Progenitor cell of endocrine pancreas (in vitro differentiated cells): ENCODE results near the gene SMAD3. TPM values are rescaled to one million over a fixed set of nuclear protein-coding genes. Genes with fewer than 3 reads are reported as not detected.
A peak's percentile ranks its signal among the peaks of the same experiment; 100 is the strongest.

Experiments used
- DNase-seq: peaks from one replicate; pipeline ENCODE4 v3.0.0; 2021; ENCODE audit warnings: low spot score; ENCODE audit not compliant: unreplicated experiment
- H3K27ac Mint-ChIP-seq: 2 replicates; pipeline ENCODE4 v1.8.0; 2021; ENCODE audit warnings: mild to moderate bottlenecking, moderate library complexity, mixed read lengths
- H3K27me3 Mint-ChIP-seq: 2 replicates; pipeline ENCODE4 v1.8.0; 2021; ENCODE audit warnings: mixed read lengths
- H3K36me3 Mint-ChIP-seq: 2 replicates; pipeline ENCODE4 v1.8.0; 2022; ENCODE audit warnings: mixed read lengths; ENCODE audit not compliant: insufficient read depth
- H3K4me1 Mint-ChIP-seq: 2 replicates; pipeline ENCODE4 v1.8.0; 2021; ENCODE audit warnings: low read depth, mixed read lengths
- H3K4me3 Mint-ChIP-seq: 2 replicates; pipeline ENCODE4 v1.8.0; 2021; ENCODE audit warnings: low read depth, mild to moderate bottlenecking, moderate library complexity, mixed read lengths
- H3K9me3 Mint-ChIP-seq: 2 replicates; pipeline ENCODE4 v1.8.0; 2021; ENCODE audit warnings: low read depth, mixed read lengths
- total RNA-seq: library from RNA; stranded (reverse); gene quantifications from 2 replicates; pipeline ENCODE4 v1.2.1, GENCODE V29; 2021
- TF ChIP-seq, protein P1 (sequence below): fragments of 200-600 bp; sonication (generic); IDR thresholded peaks from one replicate; pipeline ENCODE4 v1.5.0; 2021; ENCODE audit warnings: antibody characterized with exemption, mild to moderate bottlenecking; ENCODE audit not compliant: unreplicated experiment

SMAD3 gene
- total RNA-seq, 1 donor from 2014 or later = 51.3 TPM

DNA sequence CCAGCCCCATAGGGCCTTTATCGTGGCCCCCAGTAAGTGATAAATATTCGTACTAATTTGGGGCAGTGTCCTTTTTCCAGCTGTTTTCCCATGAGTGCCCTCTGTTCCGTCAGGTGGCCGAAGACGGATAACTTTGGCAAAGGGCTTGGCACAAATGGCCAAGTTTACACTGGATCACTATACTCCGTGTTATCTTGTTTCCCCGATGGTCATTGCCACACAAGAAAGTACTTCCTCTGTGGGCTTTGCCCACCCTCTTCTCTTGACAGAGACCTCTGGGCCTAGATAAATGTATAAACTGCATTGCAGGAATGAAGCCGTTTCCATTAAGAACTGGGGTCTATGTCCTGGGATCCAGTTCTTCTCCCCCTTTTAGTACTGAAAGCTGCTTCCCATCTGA, 39.1 kb downstream of the SMAD3 start:
- no peak overlapping the region for H3K27ac Mint-ChIP-seq
- no peaks in the 10 kb centered on the region for H3K36me3 Mint-ChIP-seq
- no peaks in the 10 kb centered on the region for H3K9me3 Mint-ChIP-seq
- H3K4me1 Mint-ChIP-seq = peaks cover 32% of the 10 kb centered on the region
- TF ChIP-seq, protein P1, sequence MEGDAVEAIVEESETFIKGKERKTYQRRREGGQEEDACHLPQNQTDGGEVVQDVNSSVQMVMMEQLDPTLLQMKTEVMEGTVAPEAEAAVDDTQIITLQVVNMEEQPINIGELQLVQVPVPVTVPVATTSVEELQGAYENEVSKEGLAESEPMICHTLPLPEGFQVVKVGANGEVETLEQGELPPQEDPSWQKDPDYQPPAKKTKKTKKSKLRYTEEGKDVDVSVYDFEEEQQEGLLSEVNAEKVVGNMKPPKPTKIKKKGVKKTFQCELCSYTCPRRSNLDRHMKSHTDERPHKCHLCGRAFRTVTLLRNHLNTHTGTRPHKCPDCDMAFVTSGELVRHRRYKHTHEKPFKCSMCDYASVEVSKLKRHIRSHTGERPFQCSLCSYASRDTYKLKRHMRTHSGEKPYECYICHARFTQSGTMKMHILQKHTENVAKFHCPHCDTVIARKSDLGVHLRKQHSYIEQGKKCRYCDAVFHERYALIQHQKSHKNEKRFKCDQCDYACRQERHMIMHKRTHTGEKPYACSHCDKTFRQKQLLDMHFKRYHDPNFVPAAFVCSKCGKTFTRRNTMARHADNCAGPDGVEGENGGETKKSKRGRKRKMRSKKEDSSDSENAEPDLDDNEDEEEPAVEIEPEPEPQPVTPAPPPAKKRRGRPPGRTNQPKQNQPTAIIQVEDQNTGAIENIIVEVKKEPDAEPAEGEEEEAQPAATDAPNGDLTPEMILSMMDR = no peak
- no peaks in the 10 kb centered on the region for H3K27me3 Mint-ChIP-seq
- H3K4me3 Mint-ChIP-seq = no peak overlapping the region
- no peak for DNase-seq

DNA sequence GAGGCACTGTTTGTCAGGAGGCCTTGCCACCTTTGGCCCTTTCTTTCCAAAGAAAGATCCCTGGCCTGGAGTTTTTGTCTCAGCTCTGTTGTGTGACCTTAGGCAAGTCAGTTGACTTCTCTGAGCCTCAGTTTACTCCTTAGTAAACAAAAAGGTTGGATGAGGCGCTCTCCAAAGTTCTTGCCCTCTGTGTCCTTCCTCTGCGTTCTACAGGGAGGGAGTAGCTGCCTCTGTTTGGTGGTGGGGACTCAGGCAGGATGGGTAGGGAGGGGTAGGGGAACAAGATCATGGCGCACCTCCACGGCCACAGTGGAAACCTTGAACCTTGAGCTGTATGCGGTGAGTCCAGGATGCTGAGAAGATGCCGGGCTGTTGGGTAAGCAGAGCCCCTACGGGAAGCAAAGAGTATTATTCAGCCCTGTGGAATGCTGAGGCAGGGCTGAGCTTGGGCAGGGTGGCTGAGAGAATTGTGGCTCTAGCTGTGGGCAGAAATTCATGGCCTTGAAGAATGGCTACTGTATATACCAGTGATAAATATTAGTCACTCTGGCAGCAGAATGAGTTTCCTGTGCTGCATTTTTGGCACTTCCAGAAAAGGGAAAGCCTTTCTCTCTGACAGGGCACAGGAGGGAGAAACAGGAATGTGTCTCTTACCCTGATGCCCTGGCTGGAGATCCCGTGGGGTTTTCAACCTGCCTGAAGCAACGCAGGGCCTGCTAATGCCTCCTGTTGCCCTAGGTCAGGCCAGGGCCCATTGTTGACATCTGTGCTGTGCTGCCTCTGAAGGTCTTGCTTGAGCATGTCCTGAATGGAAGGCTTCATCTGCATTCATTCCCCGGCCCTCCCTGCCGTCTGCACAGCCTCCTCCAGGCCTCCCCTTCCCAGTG, 39.9 kb downstream of the SMAD3 start:
- Mint-ChIP-seq H3K27ac (peak overlapping the region; percentile 18), H3K4me3 (no peak overlapping the region), H3K36me3 (peaks cover 4% of the 10 kb centered on the region), H3K9me3 (no peaks in the 10 kb centered on the region), H3K4me1 (peaks cover 32% of the 10 kb centered on the region), H3K27me3 (no peaks in the 10 kb centered on the region)
- TF ChIP-seq, protein P1 = no peak
- no peak for DNase-seq

DNA sequence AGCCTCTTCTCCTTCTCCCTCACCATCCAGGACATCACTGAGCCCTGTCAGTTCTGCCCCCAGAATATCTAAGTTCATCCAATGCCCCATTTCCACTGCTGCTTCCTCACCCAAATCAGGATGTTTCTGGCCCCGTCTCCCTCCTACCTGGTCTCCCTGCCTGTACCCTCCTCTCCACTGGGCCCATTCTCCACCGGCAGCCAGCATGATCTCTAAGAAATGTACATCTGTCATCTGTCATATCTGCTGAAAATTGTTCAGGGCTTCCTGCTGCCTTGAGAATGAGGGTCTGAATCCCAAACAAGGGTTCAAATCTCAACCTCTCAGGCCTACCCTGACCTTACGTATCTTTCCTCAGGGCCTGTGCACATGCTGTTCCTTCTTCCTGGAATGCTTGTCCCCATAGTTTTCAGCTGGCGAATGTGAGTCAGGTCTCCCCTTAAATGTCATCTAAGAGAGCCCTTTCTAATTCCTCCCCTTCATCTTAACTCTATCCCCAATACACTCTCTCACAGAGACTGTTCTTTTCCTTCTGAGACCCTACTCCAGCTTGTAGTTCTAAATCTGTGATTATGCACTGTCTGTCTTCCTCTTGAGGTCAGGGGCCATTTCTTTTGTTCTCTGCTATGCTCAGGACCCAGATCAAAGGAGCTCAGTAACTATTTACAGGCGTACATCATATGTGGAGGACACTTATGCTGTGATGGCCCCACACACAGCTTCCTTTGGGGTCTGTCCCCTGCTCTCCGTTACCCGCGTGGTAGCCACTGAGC, 40.8 kb downstream of the SMAD3 start:
- Mint-ChIP-seq H3K4me3 (no peak overlapping the region), H3K27ac (peak overlapping the region; percentile 30), H3K4me1 (peaks cover 32% of the 10 kb centered on the region), H3K9me3 (peaks cover 3% of the 10 kb centered on the region), H3K27me3 (no peaks in the 10 kb centered on the region), H3K36me3 (peaks cover 12% of the 10 kb centered on the region)
- TF ChIP-seq, protein P1 = no peak
- no peak for DNase-seq

DNA sequence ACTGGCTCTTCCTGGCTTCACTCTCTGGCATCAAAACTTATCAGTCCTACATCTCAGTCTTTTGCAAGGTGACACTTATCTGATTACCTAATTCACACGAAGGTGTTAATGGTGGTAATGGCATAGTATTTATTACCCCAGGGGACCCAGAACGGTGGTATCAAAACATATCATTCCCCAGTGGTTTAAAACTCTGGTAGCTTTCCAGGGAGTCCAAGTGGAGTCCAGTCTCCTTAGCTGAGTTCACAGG, 41.3 kb downstream of the SMAD3 start:
- Mint-ChIP-seq H3K4me3 (no peak overlapping the region), H3K27ac (peak overlapping the region; percentile 30), H3K4me1 (peaks cover 32% of the 10 kb centered on the region)

More for the DNA sequence above, 41.3 kb downstream of the SMAD3 start:
- no peak for DNase-seq
- Mint-ChIP-seq H3K27me3 (no peaks in the 10 kb centered on the region), H3K9me3 (peaks cover 8% of the 10 kb centered on the region), H3K36me3 (peaks cover 15% of the 10 kb centered on the region)
- TF ChIP-seq, protein P1 = no peak
